Sigmoid colon (tissue), 7 donors: ENCODE results near the gene PAX5. TPM values are rescaled to one million over a fixed set of nuclear protein-coding genes. Genes with fewer than 3 reads are reported as not detected.
A peak's percentile ranks its signal among the peaks of the same experiment; 100 is the strongest.

ENCODE experiments used
- DNase-seq: peaks from one replicate; pipeline ENCODE4 v3.0.0-alpha.2; 2019
- H3K27ac ChIP-seq, 4 donors: fragments of 200-600 bp; sonication (generic); one replicate each; pipeline ENCODE4 v1.5.1; 2016 to 2019; ENCODE audit warnings: mild to moderate bottlenecking in 1 of 4
- H3K27me3 ChIP-seq, 3 donors: fragments of 200-600 bp; sonication (generic); one replicate each; pipeline ENCODE4 v1.5.1; 2019; ENCODE audit warnings: mild to moderate bottlenecking in 1 of 3
- H3K36me3 ChIP-seq, 4 donors: fragments of 200-600 bp; sonication (generic); one replicate each; pipeline ENCODE4 v1.5.1; 2016 to 2019
- H3K4me1 ChIP-seq, 4 donors: fragments of 200-600 bp; sonication (generic); one replicate each; pipeline ENCODE4 v1.5.1; 2017 to 2019
- H3K4me3 ChIP-seq, 4 donors: fragments of 200-600 bp; sonication (generic); one replicate each; pipeline ENCODE4 v1.5.1; 2017 to 2019; ENCODE audit warnings: mild to moderate bottlenecking in 2 of 4, moderate library complexity in 1 of 4
- H3K9me3 ChIP-seq, 4 donors: fragments of 200-600 bp in 3 of 4; sonication (generic) in 3 of 4; one replicate each; pipeline versions ENCODE4 v1.5.1 to v1.6.1; 2013 to 2019
- EP300 ChIP-seq, 4 donors: sonication (generic); formaldehyde crosslinking; IDR thresholded peaks; one replicate each; pipeline ENCODE4 v1.6.1; 2017; ENCODE audit warnings: antibody characterized with exemption in 4 of 4
- POLR2A ChIP-seq, 2 donors: fragments of 450-650 bp; IDR thresholded peaks; one replicate each; pipeline ENCODE4 v1.6.1; 2016; ENCODE audit warnings: antibody characterized with exemption in 2 of 2, mild to moderate bottlenecking in 2 of 2, moderate library complexity in 2 of 2
- POLR2AphosphoS5 ChIP-seq, 4 donors: sonication (generic); formaldehyde crosslinking; IDR thresholded peaks; one replicate each; pipeline ENCODE4 v1.6.1; 2017; ENCODE audit warnings: antibody characterized with exemption in 4 of 4
- WGBS, 2 donors: extraction: QIAGEN DNeasy Blood & Tissue Kit; methylation state at CpG; one replicate each; pipeline ENCODE4 v1.1.7; 2013; 5-methylcytosine and 5-hydroxymethylcytosine counted together
- intact Hi-C: fragments of 100-400 bp; cut with DNase I; formaldehyde crosslinking; loops from one replicate; pipeline ENCODE4 v1.15.1; 2023
- polyA plus RNA-seq, 3 donors: library from polyadenylated mRNA; stranded (reverse); fragments of 200-250 nt; gene quantifications; one replicate each; pipeline ENCODE4 v1.2.3, GENCODE V29; 2013
- total RNA-seq, 4 donors: library from RNA; depleted of rRNA; stranded (reverse); fragments of >200 nt; gene quantifications; one replicate each; pipeline ENCODE4 v1.1.0, GENCODE V29; 2016
- TF ChIP-seq, protein P1 (sequence below), 4 experiments: fragments of 450-650 bp in 3 of 4; fragments of 200-600 bp in 1 of 4; IDR thresholded peaks; one replicate each; pipeline ENCODE4 v1.5.1; 2016 to 2019; ENCODE audit warnings: antibody characterized with exemption in 4 of 4, mild to moderate bottlenecking in 3 of 4, moderate library complexity in 2 of 4
- donor health status: healthy with polysubstance abuse.
- donor health status: Bipolar disorder and iron deficiency.
- donor health status: healthy.

Gene PAX5
- total and polyA plus RNA-seq, 7 donors = under 0.01 to 20.1 (median 0.23) TPM; not detected in 4

DNA sequence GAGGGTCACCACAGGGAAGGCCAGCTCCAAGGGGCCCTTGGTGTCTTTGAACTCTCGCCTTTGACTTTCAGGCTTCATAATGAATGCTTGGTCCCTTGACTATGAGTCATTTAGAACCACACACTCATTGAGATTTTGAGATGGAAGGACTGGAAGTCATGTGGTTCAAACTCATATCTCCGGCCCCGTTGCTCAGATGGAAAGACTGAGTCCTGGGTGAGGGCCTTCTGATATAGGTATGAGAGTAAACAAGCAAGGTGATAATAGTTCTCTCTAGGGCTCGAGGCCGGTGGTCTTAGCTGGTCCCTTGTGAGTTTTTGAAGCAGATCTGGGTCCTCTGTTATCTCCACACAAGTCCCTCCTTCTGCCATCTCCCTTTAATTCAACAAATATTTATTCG is 210.6 kb downstream of the PAX5 start:
- Histone ChIP-seq H3K9me3 (no peaks in the 10 kb centered on the region), H3K27me3 (peaks cover 0 to 2% (median 0%) of the 10 kb centered on the region in 3 donors), H3K4me1 (peaks cover 0 to 10% (median 8%) of the 10 kb centered on the region in 4 donors), H3K27ac (no peak overlapping the region), H3K36me3 (no peaks in the 10 kb centered on the region), H3K4me3 (no peak overlapping the region)
- TF ChIP-seq POLR2AphosphoS5 (IDR thresholded peaks at IDR 0.05) (no peak), EP300 (IDR thresholded peaks at IDR 0.05) (no peak), POLR2A (IDR thresholded peaks at IDR 0.05) (no peak)
- TF ChIP-seq, protein P1, sequence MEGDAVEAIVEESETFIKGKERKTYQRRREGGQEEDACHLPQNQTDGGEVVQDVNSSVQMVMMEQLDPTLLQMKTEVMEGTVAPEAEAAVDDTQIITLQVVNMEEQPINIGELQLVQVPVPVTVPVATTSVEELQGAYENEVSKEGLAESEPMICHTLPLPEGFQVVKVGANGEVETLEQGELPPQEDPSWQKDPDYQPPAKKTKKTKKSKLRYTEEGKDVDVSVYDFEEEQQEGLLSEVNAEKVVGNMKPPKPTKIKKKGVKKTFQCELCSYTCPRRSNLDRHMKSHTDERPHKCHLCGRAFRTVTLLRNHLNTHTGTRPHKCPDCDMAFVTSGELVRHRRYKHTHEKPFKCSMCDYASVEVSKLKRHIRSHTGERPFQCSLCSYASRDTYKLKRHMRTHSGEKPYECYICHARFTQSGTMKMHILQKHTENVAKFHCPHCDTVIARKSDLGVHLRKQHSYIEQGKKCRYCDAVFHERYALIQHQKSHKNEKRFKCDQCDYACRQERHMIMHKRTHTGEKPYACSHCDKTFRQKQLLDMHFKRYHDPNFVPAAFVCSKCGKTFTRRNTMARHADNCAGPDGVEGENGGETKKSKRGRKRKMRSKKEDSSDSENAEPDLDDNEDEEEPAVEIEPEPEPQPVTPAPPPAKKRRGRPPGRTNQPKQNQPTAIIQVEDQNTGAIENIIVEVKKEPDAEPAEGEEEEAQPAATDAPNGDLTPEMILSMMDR (IDR thresholded peaks at IDR 0.05) = no peak
- WGBS, 2 donors = 88% methylated on average over 6 of the region's 6 CpGs
- intact Hi-C loops = no loop called here
- no peak for DNase-seq

GRCh38 chr9:36822201-36822600 is 211.9 kb downstream of the PAX5 start:
- no peak overlapping the region for H3K4me3 ChIP-seq
- 70 to 75% methylated on average over 6 of the region's 6 CpGs for WGBS, 2 donors
- no peak for DNase-seq
- peaks cover 0 to 17% (median 14%) of the 10 kb centered on the region in 4 donors for H3K4me1 ChIP-seq
- no peak overlapping the region for H3K27ac ChIP-seq
- intact Hi-C loops = no loop called here
- peaks cover 0 to 7% (median 0%) of the 10 kb centered on the region in 3 donors for H3K27me3 ChIP-seq
- TF ChIP-seq, protein P1 (IDR thresholded peaks at IDR 0.05) = no peak
- TF ChIP-seq POLR2AphosphoS5 (IDR thresholded peaks at IDR 0.05) (no peak), EP300 (IDR thresholded peaks at IDR 0.05) (no peak), POLR2A (IDR thresholded peaks at IDR 0.05) (no peak)
- no peaks in the 10 kb centered on the region for H3K9me3 ChIP-seq
- no peaks in the 10 kb centered on the region for H3K36me3 ChIP-seq

DNA sequence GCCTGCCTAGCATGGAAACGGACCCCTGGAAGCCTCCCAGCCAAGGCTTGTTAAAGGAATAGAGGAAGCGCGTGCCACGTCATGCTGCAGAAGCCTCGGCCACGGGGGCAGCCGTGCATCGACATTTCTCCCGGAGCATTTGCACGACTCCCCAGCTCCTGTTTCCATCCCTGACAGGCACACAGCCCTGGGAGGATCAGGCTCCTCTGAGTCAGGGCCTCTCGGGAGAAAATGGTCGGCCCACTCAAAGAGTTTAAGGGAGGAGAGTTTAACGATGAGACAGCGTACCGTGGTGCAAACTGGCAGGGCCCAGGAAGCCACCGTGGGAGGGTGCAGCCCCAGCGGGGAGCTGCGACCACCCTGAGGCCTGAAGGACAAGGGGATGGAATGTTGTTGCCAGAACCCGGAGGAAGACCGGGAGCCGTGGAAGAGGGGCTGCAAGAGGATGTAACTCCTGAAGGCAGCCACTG is 213.6 kb downstream of the PAX5 start:
- no peaks in the 10 kb centered on the region for H3K36me3 ChIP-seq
- TF ChIP-seq, protein P1 (IDR thresholded peaks at IDR 0.05) = no peak
- TF ChIP-seq POLR2AphosphoS5 (IDR thresholded peaks at IDR 0.05) = no peak
- TF ChIP-seq EP300 (IDR thresholded peaks at IDR 0.05) = no peak
- TF ChIP-seq POLR2A (IDR thresholded peaks at IDR 0.05) = no peak
- intact Hi-C loops = no loop called here
- no peak overlapping the region for H3K27ac ChIP-seq
- peaks cover 0 to 11% (median 0%) of the 10 kb centered on the region in 3 donors for H3K27me3 ChIP-seq
- H3K9me3 ChIP-seq = no peaks in the 10 kb centered on the region
- DNase-seq = peak; percentile 40
- peaks cover 0 to 17% (median 14%) of the 10 kb centered on the region in 4 donors for H3K4me1 ChIP-seq
- 84% methylated on average over 21 of the region's 21 CpGs for WGBS, 2 donors
- H3K4me3 ChIP-seq = no peak overlapping the region

- TF ChIP-seq POLR2AphosphoS5 (IDR thresholded peaks at IDR 0.05) (no peak), EP300 (IDR thresholded peaks at IDR 0.05) (no peak), POLR2A (IDR thresholded peaks at IDR 0.05) (no peak)
- TF ChIP-seq, protein P1 (IDR thresholded peaks at IDR 0.05) = no peak
- intact Hi-C loops = no loop called here
- Histone ChIP-seq H3K27me3 (peaks cover 0 to 14% (median 0%) of the 10 kb centered on the region in 3 donors), H3K27ac (peak overlapping the region in 1 of 4 donors; percentile 28), H3K36me3 (no peaks in the 10 kb centered on the region), H3K4me1 (peaks cover 0 to 17% (median 14%) of the 10 kb centered on the region in 4 donors), H3K4me3 (peak overlapping the region in 3 of 4 donors; percentile 38 to 43 (median 40)), H3K9me3 (no peaks in the 10 kb centered on the region)
- whole genome bisulfite sequencing, 2 donors = 50 to 54% methylated on average over 35 of the region's 35 CpGs
- DNase-seq = peak; percentile 52
Observed at GRCh38 chr9:36818965-36819870, 214.8 kb downstream of the PAX5 start.
